Thymus (tissue), 11 donors: Measurements from ENCODE around the gene TCP11. TPM values are rescaled to one million over a fixed set of nuclear protein-coding genes. Genes with fewer than 3 reads are reported as not detected.

ENCODE experiments used
- DNase-seq, 9 donors: peaks; one replicate each; pipeline ENCODE4 v3.0.0-alpha.2; 2013; ENCODE audit warnings: low spot score in 9 of 9, low read depth in 6 of 9, missing footprints in 1 of 9
- H3K27ac ChIP-seq, 2 donors: one replicate each; pipeline ENCODE4 v1.5.1; 2013; ENCODE audit warnings: control low read depth in 1 of 2, low read depth in 1 of 2, low read length in 1 of 2, mild to moderate bottlenecking in 1 of 2, moderate library complexity in 1 of 2
- H3K27me3 ChIP-seq, 2 donors: one replicate each; pipeline ENCODE4 v1.5.1; 2013; ENCODE audit warnings: low read length in 1 of 2; ENCODE audit not compliant: control insufficient read depth in 2 of 2, insufficient read depth in 1 of 2
- H3K36me3 ChIP-seq, 2 donors: one replicate each; pipeline ENCODE4 v1.5.1; 2013; ENCODE audit warnings: low read length in 1 of 2, mild to moderate bottlenecking in 1 of 2, moderate library complexity in 1 of 2; ENCODE audit not compliant: control insufficient read depth in 2 of 2, insufficient read depth in 2 of 2
- H3K4me1 ChIP-seq, 2 donors: one replicate each; pipeline ENCODE4 v1.5.1; 2013; ENCODE audit warnings: low read length in 2 of 2; ENCODE audit not compliant: control insufficient read depth in 2 of 2, insufficient read depth in 2 of 2
- H3K4me3 ChIP-seq, 2 donors: one replicate each; pipeline ENCODE4 v1.5.1; 2013; ENCODE audit warnings: low read length in 2 of 2, control low read depth in 1 of 2, mild to moderate bottlenecking in 1 of 2
- H3K9me3 ChIP-seq, 2 donors: one replicate each; pipeline ENCODE4 v1.5.1; 2013; ENCODE audit warnings: low read length in 1 of 2, mild to moderate bottlenecking in 1 of 2; ENCODE audit not compliant: control insufficient read depth in 2 of 2, insufficient read depth in 1 of 2
- WGBS: extraction: QIAGEN DNeasy Blood & Tissue Kit; methylation state at CpG from one replicate; pipeline ENCODE4 v1.1.7; 2013; 5-methylcytosine and 5-hydroxymethylcytosine counted together
- polyA plus RNA-seq: library from polyadenylated mRNA; stranded (reverse); fragments of 200-250 nt; gene quantifications from one replicate; pipeline ENCODE4 v1.2.3, GENCODE V29; 2013
- total RNA-seq: library from RNA; stranded (reverse); fragments of 120-200 nt; gene quantifications from one replicate; pipeline ENCODE4 v1.2.4, GENCODE V29; 2013
- donor health status: healthy.

Gene TCP11
- total and polyA plus RNA-seq, 2 donors: 0.30 to 0.33 TPM

DNA sequence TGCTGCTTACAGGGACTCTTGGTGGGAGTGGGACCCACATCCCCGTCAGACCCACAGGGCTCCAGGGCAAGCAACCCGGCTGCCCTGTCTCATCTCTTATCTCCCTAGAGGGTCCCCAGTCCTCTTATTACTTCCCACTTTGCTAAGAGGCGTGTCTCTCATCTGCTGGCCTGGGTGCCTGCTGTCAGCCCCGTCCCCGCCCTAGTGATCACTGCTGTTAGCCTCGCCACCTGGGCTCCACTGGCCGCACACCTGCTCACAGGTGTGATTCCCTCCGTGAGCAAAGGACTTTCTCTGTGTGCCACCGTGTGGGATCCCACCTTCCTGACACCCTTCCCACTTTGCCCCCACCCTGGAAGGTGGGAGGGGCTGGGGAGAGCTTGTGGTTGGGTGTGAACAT, 57.6 kb downstream of the TCP11 start:
- H3K27ac ChIP-seq: no peak overlapping the region
- no peak overlapping the region for H3K4me3 ChIP-seq
- no peaks in the 10 kb centered on the region for H3K9me3 ChIP-seq
- peaks cover 0 to 6% of the 10 kb centered on the region in 2 donors for H3K4me1 ChIP-seq
- WGBS: 97% methylated on average over 9 of the region's 9 CpGs
- H3K36me3 ChIP-seq: peaks cover 47 to 82% of the 10 kb centered on the region in 2 donors
- DNase-seq: no peak
- no peaks in the 10 kb centered on the region for H3K27me3 ChIP-seq

DNA sequence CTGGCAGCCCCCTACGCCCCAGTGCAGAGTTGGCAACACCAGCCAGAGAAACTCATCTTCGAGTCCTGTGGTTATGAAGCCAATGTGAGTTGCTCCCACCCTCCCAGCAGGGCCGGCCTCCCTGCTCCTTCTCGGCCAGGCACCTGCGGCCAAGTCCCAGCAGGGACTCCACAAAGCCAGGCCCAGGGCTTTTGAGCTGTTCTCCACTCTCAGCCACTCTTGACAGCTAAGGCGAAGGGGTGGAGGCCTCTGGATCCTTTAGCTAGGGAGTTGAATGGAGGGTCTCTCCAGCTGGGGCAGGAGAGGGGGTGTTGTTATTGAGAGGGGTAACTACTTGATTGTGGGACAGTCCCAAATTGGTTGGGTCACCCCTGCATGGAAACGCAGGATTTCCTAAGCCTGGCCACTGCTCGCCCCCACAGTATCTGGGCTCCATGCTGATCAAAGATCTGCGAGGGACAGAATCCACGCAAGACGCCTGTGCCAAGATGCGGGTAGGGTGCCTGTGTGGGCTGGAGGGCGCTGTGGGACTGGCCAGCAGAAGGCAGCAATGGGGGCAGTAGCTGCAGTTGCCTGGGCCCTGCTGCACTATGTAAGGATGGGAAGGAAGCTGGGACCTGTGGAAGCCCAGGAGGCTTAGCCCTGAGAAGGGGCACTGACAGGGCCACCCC, 58.3 kb downstream of the TCP11 start:
- H3K4me1 ChIP-seq: peaks cover 0 to 6% of the 10 kb centered on the region in 2 donors
- no peaks in the 10 kb centered on the region for H3K27me3 ChIP-seq
- DNase-seq: no peak
- no peak overlapping the region for H3K27ac ChIP-seq
- no peaks in the 10 kb centered on the region for H3K9me3 ChIP-seq
- 98% methylated on average over 13 of the region's 13 CpGs for WGBS
- H3K36me3 ChIP-seq: peaks cover 50 to 82% of the 10 kb centered on the region in 2 donors
- H3K4me3 ChIP-seq: no peak overlapping the region

GRCh38 chr6:35082046-35082732, 59.0 kb downstream of the TCP11 start:
- Histone ChIP-seq H3K36me3 (peaks cover 45 to 78% of the 10 kb centered on the region in 2 donors), H3K9me3 (no peaks in the 10 kb centered on the region), H3K27me3 (no peaks in the 10 kb centered on the region), H3K4me1 (peaks cover 0 to 6% of the 10 kb centered on the region in 2 donors), H3K4me3 (no peak overlapping the region), H3K27ac (no peak overlapping the region)
- no peak for DNase-seq
- 89% methylated on average over 19 of the region's 19 CpGs for WGBS

GRCh38 chr6:35081426-35081851, 59.7 kb downstream of the TCP11 start:
- H3K4me3 ChIP-seq: no peak overlapping the region
- peaks cover 39 to 72% of the 10 kb centered on the region in 2 donors for H3K36me3 ChIP-seq
- H3K9me3 ChIP-seq: no peaks in the 10 kb centered on the region
- peak in 1 of 9 donors; percentile 4 for DNase-seq
- H3K27me3 ChIP-seq: no peaks in the 10 kb centered on the region
- peaks cover 0 to 6% of the 10 kb centered on the region in 2 donors for H3K4me1 ChIP-seq
- H3K27ac ChIP-seq: no peak overlapping the region
- 31% methylated on average over 13 of the region's 13 CpGs for WGBS

GRCh38 chr6:35080821-35081425, 60.2 kb downstream of the TCP11 start:
- Histone ChIP-seq H3K9me3 (no peaks in the 10 kb centered on the region), H3K4me1 (peaks cover 0 to 8% of the 10 kb centered on the region in 2 donors), H3K27ac (no peak overlapping the region), H3K4me3 (no peak overlapping the region), H3K27me3 (no peaks in the 10 kb centered on the region), H3K36me3 (peaks cover 37 to 69% of the 10 kb centered on the region in 2 donors)
- 97% methylated on average over 21 of the region's 21 CpGs for WGBS
- DNase-seq: no peak

DNA sequence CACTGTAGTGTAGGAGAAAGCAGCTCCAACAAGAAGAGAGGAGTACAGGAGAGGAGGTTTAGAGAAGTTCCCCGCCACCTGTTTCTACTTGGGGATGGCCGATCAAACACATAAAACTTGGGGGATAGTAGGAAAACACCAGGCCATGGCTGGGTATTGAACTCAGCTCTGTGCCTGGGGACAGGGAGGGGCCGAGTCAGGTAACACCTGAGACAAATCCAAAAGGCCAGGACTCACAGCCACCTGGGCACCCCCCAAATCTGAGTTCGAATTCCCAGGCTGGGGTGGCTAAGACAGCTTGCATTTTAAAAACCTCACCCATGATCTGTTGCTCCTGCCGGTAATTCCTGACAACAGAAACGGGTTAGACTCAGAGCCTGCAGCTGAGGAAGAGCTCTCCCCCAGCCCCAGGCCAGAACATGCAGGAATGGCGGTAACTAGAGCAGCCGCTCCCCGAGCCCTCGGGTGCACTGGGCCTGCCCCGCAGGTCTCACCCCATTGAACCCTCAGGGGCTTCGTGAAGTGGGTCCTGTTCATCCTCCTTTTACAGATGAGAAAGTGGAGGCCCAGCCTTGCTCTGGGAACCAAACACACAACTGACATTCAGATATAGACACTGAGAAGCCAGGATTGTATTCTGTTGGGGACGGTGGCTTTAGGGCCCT, 61.0 kb downstream of the TCP11 start:
- Histone ChIP-seq H3K9me3 (no peaks in the 10 kb centered on the region), H3K4me3 (no peak overlapping the region), H3K27ac (no peak overlapping the region), H3K36me3 (peaks cover 36 to 61% of the 10 kb centered on the region in 2 donors), H3K27me3 (no peaks in the 10 kb centered on the region), H3K4me1 (peaks cover 0 to 8% of the 10 kb centered on the region in 2 donors)
- WGBS: 98% methylated on average over 13 of the region's 13 CpGs
- DNase-seq: no peak

GRCh38 chr6:35079311-35080000, 61.7 kb downstream of the TCP11 start:
- Histone ChIP-seq H3K36me3 (peaks cover 30 to 54% of the 10 kb centered on the region in 2 donors), H3K27ac (no peak overlapping the region), H3K9me3 (no peaks in the 10 kb centered on the region), H3K4me1 (peaks cover 0 to 8% of the 10 kb centered on the region in 2 donors), H3K27me3 (no peaks in the 10 kb centered on the region), H3K4me3 (no peak overlapping the region)
- WGBS: 98% methylated on average over 23 of the region's 23 CpGs
- no peak for DNase-seq

- Histone ChIP-seq H3K27me3 (no peaks in the 10 kb centered on the region), H3K36me3 (peaks cover 29 to 49% of the 10 kb centered on the region in 2 donors), H3K4me3 (no peak overlapping the region), H3K27ac (no peak overlapping the region), H3K4me1 (peaks cover 0 to 8% of the 10 kb centered on the region in 2 donors), H3K9me3 (no peaks in the 10 kb centered on the region)
- WGBS: 98% methylated on average over 11 of the region's 11 CpGs
- no peak for DNase-seq
Observed at GRCh38 chr6:35078896-35079295, 62.2 kb downstream of the TCP11 start.
